ENCODE results near the gene PDE1A. TPM values are rescaled to one million over a fixed set of nuclear protein-coding genes. Genes with fewer than 3 reads are reported as not detected.

Gene PDE1A
- total RNA-seq, 1 experiment from 2014 or later, result 3.1 TPM

- no peak for TF ChIP-seq EZH2 (IDR thresholded peaks at IDR 0.05; ENCODE audit: borderline replicate concordance, low read depth, low read length, poor library complexity, severe bottlenecking)
- no peak for TF ChIP-seq CTCF (conservative IDR thresholded peaks at IDR 0.05; ENCODE audit: low read depth, low read length)
- BruUV-seq (replicated peaks), result no TSS peak
- no peak overlapping the region for H3K27ac ChIP-seq (ENCODE audit: low read depth, low read length, poor library complexity, severe bottlenecking)
- no peak overlapping the region for H3K4me3 ChIP-seq (ENCODE audit: low read depth, low read length, poor library complexity, severe bottlenecking)
- H3K27me3 ChIP-seq (replicated peaks; ENCODE audit: insufficient read depth, low read depth, low read length, poor library complexity), result no peaks in the 10 kb centered on the region
- no peaks in the 10 kb centered on the region for H3K9me3 ChIP-seq (ENCODE audit: low read depth, low read length, poor library complexity, severe bottlenecking)
- intact Hi-C loops (cut with micrococcal nuclease; ENCODE audit: unreplicated experiment), result no loop called here
- H3K36me3 ChIP-seq (ENCODE audit: insufficient read depth, low read length, poor library complexity, severe bottlenecking), result no peaks in the 10 kb centered on the region
- H3K4me1 ChIP-seq (ENCODE audit: insufficient read depth, low read length, poor library complexity, severe bottlenecking), result no peaks in the 10 kb centered on the region
- POLR2A ChIA-PET (ENCODE audit: low non-redundant PET), result no interaction called here
- DNase-seq (ENCODE audit: low spot score), result no peak
- CTCF ChIA-PET, result no interaction called here
Measured at GRCh38 chr2:182166841-182167240, 260.0 kb downstream of the PDE1A start.

- Histone ChIP-seq H3K9me3 (ENCODE audit: low read depth, low read length, poor library complexity, severe bottlenecking) (no peaks in the 10 kb centered on the region), H3K4me3 (ENCODE audit: low read depth, low read length, poor library complexity, severe bottlenecking) (no peak overlapping the region), H3K4me1 (ENCODE audit: insufficient read depth, low read length, poor library complexity, severe bottlenecking) (no peaks in the 10 kb centered on the region), H3K27ac (ENCODE audit: low read depth, low read length, poor library complexity, severe bottlenecking) (no peak overlapping the region), H3K27me3 (replicated peaks; ENCODE audit: insufficient read depth, low read depth, low read length, poor library complexity) (no peaks in the 10 kb centered on the region), H3K36me3 (ENCODE audit: insufficient read depth, low read length, poor library complexity, severe bottlenecking) (no peaks in the 10 kb centered on the region)
- ChIA-PET CTCF (no interaction called here), POLR2A (ENCODE audit: low non-redundant PET) (no interaction called here)
- intact Hi-C loops (cut with micrococcal nuclease; ENCODE audit: unreplicated experiment), result no loop called here
- TF ChIP-seq EZH2 (IDR thresholded peaks at IDR 0.05; ENCODE audit: borderline replicate concordance, low read depth, low read length, poor library complexity, severe bottlenecking) (no peak), CTCF (conservative IDR thresholded peaks at IDR 0.05; ENCODE audit: low read depth, low read length) (no peak)
- DNase-seq (ENCODE audit: low spot score), result no peak
- no TSS peak for BruUV-seq (replicated peaks)
Measured at GRCh38 chr2:182166406-182166805, 260.4 kb downstream of the PDE1A start.

- ChIA-PET POLR2A (ENCODE audit: low non-redundant PET) (no interaction called here), CTCF (no interaction called here)
- Histone ChIP-seq H3K36me3 (ENCODE audit: insufficient read depth, low read length, poor library complexity, severe bottlenecking) (no peaks in the 10 kb centered on the region), H3K27ac (ENCODE audit: low read depth, low read length, poor library complexity, severe bottlenecking) (no peak overlapping the region), H3K4me3 (ENCODE audit: low read depth, low read length, poor library complexity, severe bottlenecking) (no peak overlapping the region), H3K27me3 (replicated peaks; ENCODE audit: insufficient read depth, low read depth, low read length, poor library complexity) (no peaks in the 10 kb centered on the region), H3K9me3 (ENCODE audit: low read depth, low read length, poor library complexity, severe bottlenecking) (no peaks in the 10 kb centered on the region), H3K4me1 (ENCODE audit: insufficient read depth, low read length, poor library complexity, severe bottlenecking) (no peaks in the 10 kb centered on the region)
- intact Hi-C loops (cut with micrococcal nuclease; ENCODE audit: unreplicated experiment), result no loop called here
- no peak for DNase-seq (ENCODE audit: low spot score)
- no TSS peak for BruUV-seq (replicated peaks)
- no peak for TF ChIP-seq CTCF (conservative IDR thresholded peaks at IDR 0.05; ENCODE audit: low read depth, low read length)
- TF ChIP-seq EZH2 (IDR thresholded peaks at IDR 0.05; ENCODE audit: borderline replicate concordance, low read depth, low read length, poor library complexity, severe bottlenecking), result no peak
Measured at GRCh38 chr2:182165202-182165601, 261.6 kb downstream of the PDE1A start.
